KMS-11 (cell line): ENCODE measurements around the gene HSD17B8.

Source experiments
- H2AFZ ChIP-seq: fragments of 200-600 bp; sonication (generic); 2 replicates; pipeline ENCODE4 v1.6.1; 2016; ENCODE audit warnings: antibody characterized with exemption, mixed run types, low read depth
- H3K27ac ChIP-seq: fragments of 200-600 bp; sonication (generic); 2 replicates; pipeline ENCODE4 v1.6.1; 2016; ENCODE audit warnings: mild to moderate bottlenecking, mixed run types
- H3K27me3 ChIP-seq: fragments of 200-600 bp; sonication (generic); 2 replicates; pipeline ENCODE4 v1.6.1; 2017; ENCODE audit warnings: mild to moderate bottlenecking, low read depth, mixed run types, moderate library complexity; ENCODE audit not compliant: insufficient read depth
- H3K36me3 ChIP-seq: fragments of 200-600 bp; sonication (generic); 2 replicates; pipeline ENCODE4 v1.6.1; 2017; ENCODE audit warnings: mild to moderate bottlenecking, mixed run types; ENCODE audit not compliant: insufficient read depth
- H3K4me1 ChIP-seq: fragments of 200-600 bp; sonication (generic); 2 replicates; pipeline ENCODE4 v1.6.1; 2016; ENCODE audit warnings: mild to moderate bottlenecking, low read depth, mixed run types; ENCODE audit not compliant: poor library complexity, severe bottlenecking
- H3K4me2 ChIP-seq: fragments of 200-600 bp; sonication (generic); 2 replicates; pipeline ENCODE4 v1.7.0; 2016; ENCODE audit warnings: mild to moderate bottlenecking, mixed run types
- H3K4me3 ChIP-seq: fragments of 200-600 bp; sonication (generic); IDR thresholded peaks from 2 replicates; pipeline ENCODE4 v1.6.1; 2017; ENCODE audit warnings: low read depth, low read length, mixed read lengths; ENCODE audit not compliant: insufficient read depth
- H3K79me2 ChIP-seq: fragments of 200-600 bp; sonication (generic); 2 replicates; pipeline ENCODE4 v1.6.1; 2016; ENCODE audit warnings: low read depth, mixed run types; ENCODE audit not compliant: insufficient read depth
- H3K9ac ChIP-seq: fragments of 200-600 bp; sonication (generic); 2 replicates; pipeline ENCODE4 v1.6.1; 2016; ENCODE audit warnings: mild to moderate bottlenecking, mixed run types
- H4K20me1 ChIP-seq: fragments of 200-600 bp; sonication (generic); 2 replicates; pipeline ENCODE4 v1.6.1; 2016; ENCODE audit warnings: mild to moderate bottlenecking, mixed run types; ENCODE audit not compliant: insufficient read depth
- CTCF ChIP-seq: fragments of 200-600 bp; sonication (generic); conservative IDR thresholded peaks from 2 replicates; pipeline ENCODE4 v1.6.1; 2017; ENCODE audit warnings: low read depth, mild to moderate bottlenecking, antibody characterized with exemption, low read length, moderate library complexity, mixed read lengths

Gene HSD17B8

GRCh38 chr6:33203443-33204164, 851 bp upstream of the HSD17B8 start:
- no peaks in the 10 kb centered on the region for H3K36me3 ChIP-seq
- H3K27me3 ChIP-seq: no peaks in the 10 kb centered on the region
- H3K4me2 ChIP-seq: peak overlapping the region; percentile 94; the same call in 1 of the 2 replicates
- H3K4me3 ChIP-seq: no peak overlapping the region
- H4K20me1 ChIP-seq: no peaks in the 10 kb centered on the region
- no peak for TF ChIP-seq CTCF
- H3K27ac ChIP-seq: no peak overlapping the region
- peaks cover 35% of the 10 kb centered on the region for H3K4me1 ChIP-seq
- no peak overlapping the region for H2AFZ ChIP-seq
- peaks cover 24% of the 10 kb centered on the region for H3K79me2 ChIP-seq
- H3K9ac ChIP-seq: no peak overlapping the region

- H3K4me1 ChIP-seq: peaks cover 35% of the 10 kb centered on the region
- H2AFZ ChIP-seq: no peak overlapping the region
- no peak for TF ChIP-seq CTCF
- H3K9ac ChIP-seq: no peak overlapping the region
- no peaks in the 10 kb centered on the region for H4K20me1 ChIP-seq
- H3K4me2 ChIP-seq: peak overlapping the region; percentile 94; the same call in 1 of the 2 replicates
- H3K27me3 ChIP-seq: no peaks in the 10 kb centered on the region
- peaks cover 24% of the 10 kb centered on the region for H3K79me2 ChIP-seq
- no peak overlapping the region for H3K4me3 ChIP-seq
- H3K27ac ChIP-seq: no peak overlapping the region
- no peaks in the 10 kb centered on the region for H3K36me3 ChIP-seq
These were observed 365 bp upstream of the HSD17B8 start for GRCh38 chr6:33204165-33204414.

- Histone ChIP-seq H3K9ac (peak overlapping the region; percentile 87), H3K27ac (peak overlapping the region; percentile 68), H2AFZ (peak overlapping the region; percentile 69; the same call in 1 of the 2 replicates)
These were observed 954 bp downstream of the HSD17B8 start for GRCh38 chr6:33205191-33206026.

More at GRCh38 chr6:33205191-33206026, 954 bp downstream of the HSD17B8 start:
- Histone ChIP-seq H3K27me3 (no peaks in the 10 kb centered on the region), H3K4me1 (peaks cover 35% of the 10 kb centered on the region), H4K20me1 (no peaks in the 10 kb centered on the region), H3K79me2 (peaks cover 18% of the 10 kb centered on the region), H3K4me2 (peak overlapping the region; percentile 94), H3K4me3 (no peak overlapping the region), H3K36me3 (no peaks in the 10 kb centered on the region)
- TF ChIP-seq CTCF: no peak
